Progenitor cell of endocrine pancreas (in vitro differentiated cells): ENCODE results near the gene LCP2. TPM values are rescaled to one million over a fixed set of nuclear protein-coding genes. Genes with fewer than 3 reads are reported as not detected.
"Not testable (repeated sequence)": the region's sequence is repeated elsewhere in the genome, so short reads cannot be mapped to it uniquely, and the experiment has no call there.

Source experiments
- DNase-seq: peaks from one replicate; pipeline ENCODE4 v3.0.0; 2021; ENCODE audit warnings: low spot score; ENCODE audit not compliant: unreplicated experiment
- H3K27ac Mint-ChIP-seq: 2 replicates; pipeline ENCODE4 v1.8.0; 2021; ENCODE audit warnings: mild to moderate bottlenecking, moderate library complexity, mixed read lengths
- H3K27me3 Mint-ChIP-seq: 2 replicates; pipeline ENCODE4 v1.8.0; 2021; ENCODE audit warnings: mixed read lengths
- H3K36me3 Mint-ChIP-seq: 2 replicates; pipeline ENCODE4 v1.8.0; 2022; ENCODE audit warnings: mixed read lengths; ENCODE audit not compliant: insufficient read depth
- H3K4me1 Mint-ChIP-seq: 2 replicates; pipeline ENCODE4 v1.8.0; 2021; ENCODE audit warnings: low read depth, mixed read lengths
- H3K4me3 Mint-ChIP-seq: 2 replicates; pipeline ENCODE4 v1.8.0; 2021; ENCODE audit warnings: low read depth, mild to moderate bottlenecking, moderate library complexity, mixed read lengths
- H3K9me3 Mint-ChIP-seq: 2 replicates; pipeline ENCODE4 v1.8.0; 2021; ENCODE audit warnings: low read depth, mixed read lengths
- total RNA-seq: library from RNA; stranded (reverse); gene quantifications from 2 replicates; pipeline ENCODE4 v1.2.1, GENCODE V29; 2021
- TF ChIP-seq, protein P1 (sequence below): fragments of 200-600 bp; sonication (generic); IDR thresholded peaks from one replicate; pipeline ENCODE4 v1.5.0; 2021; ENCODE audit warnings: antibody characterized with exemption, mild to moderate bottlenecking; ENCODE audit not compliant: unreplicated experiment

Gene LCP2
- total RNA-seq, 1 donor from 2014 or later = not detected

DNA sequence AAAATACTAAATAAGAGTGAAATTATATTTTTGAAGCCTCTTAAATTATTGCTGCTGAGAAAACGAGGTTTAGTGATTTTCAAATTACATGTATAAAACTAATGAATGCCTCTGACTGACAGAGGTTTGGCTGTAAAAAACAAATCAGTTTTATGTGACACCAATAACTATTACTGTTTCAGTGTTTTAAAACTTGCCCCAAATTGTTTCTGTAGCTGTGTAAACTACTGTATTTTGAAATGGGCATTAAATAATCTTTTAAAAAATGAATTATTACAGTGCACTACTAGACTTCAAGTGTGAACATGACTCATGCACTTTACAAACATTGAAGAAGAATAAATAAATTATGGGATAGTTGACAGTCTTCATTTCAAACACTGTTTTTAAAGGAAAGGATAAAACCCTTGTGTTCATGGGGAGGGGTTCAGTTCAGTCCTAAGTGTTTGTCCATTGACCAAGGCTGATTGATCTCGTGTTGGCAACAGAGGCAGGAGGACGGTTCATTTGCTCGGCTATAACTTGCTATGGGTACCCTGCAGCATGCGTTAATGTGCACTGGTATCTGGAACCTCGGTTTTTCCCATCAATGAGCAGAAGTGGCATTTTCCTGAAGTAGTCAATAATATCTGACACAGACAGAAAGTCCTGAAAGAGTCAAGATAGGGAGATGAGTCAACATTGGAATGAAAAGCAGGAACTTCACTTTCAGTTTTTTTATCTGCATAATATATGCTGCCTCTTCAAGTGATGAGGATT, 49.2 kb downstream of the LCP2 start:
- TF ChIP-seq, protein P1, sequence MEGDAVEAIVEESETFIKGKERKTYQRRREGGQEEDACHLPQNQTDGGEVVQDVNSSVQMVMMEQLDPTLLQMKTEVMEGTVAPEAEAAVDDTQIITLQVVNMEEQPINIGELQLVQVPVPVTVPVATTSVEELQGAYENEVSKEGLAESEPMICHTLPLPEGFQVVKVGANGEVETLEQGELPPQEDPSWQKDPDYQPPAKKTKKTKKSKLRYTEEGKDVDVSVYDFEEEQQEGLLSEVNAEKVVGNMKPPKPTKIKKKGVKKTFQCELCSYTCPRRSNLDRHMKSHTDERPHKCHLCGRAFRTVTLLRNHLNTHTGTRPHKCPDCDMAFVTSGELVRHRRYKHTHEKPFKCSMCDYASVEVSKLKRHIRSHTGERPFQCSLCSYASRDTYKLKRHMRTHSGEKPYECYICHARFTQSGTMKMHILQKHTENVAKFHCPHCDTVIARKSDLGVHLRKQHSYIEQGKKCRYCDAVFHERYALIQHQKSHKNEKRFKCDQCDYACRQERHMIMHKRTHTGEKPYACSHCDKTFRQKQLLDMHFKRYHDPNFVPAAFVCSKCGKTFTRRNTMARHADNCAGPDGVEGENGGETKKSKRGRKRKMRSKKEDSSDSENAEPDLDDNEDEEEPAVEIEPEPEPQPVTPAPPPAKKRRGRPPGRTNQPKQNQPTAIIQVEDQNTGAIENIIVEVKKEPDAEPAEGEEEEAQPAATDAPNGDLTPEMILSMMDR = no peak
- no peak for DNase-seq
- Mint-ChIP-seq H3K4me1 (peaks cover 5% of the 10 kb centered on the region), H3K9me3 (peaks cover 9% of the 10 kb centered on the region), H3K27ac (no peak overlapping the region), H3K36me3 (peaks cover 1% of the 10 kb centered on the region), H3K27me3 (peaks cover 13% of the 10 kb centered on the region), H3K4me3 (no peak overlapping the region)

GRCh38 chr5:170247363-170247762, 50.2 kb downstream of the LCP2 start:
- H3K4me3 Mint-ChIP-seq = no peak overlapping the region
- H3K36me3 Mint-ChIP-seq = peaks cover 1% of the 10 kb centered on the region
- H3K4me1 Mint-ChIP-seq = peaks cover 5% of the 10 kb centered on the region
- H3K27ac Mint-ChIP-seq = no peak overlapping the region
- peaks cover 9% of the 10 kb centered on the region for H3K9me3 Mint-ChIP-seq
- TF ChIP-seq, protein P1 = no peak
- H3K27me3 Mint-ChIP-seq = peaks cover 13% of the 10 kb centered on the region
- no peak for DNase-seq

- Mint-ChIP-seq H3K27me3 (peaks cover 5% of the 10 kb centered on the region), H3K27ac (no peak overlapping the region), H3K4me3 (no peak overlapping the region), H3K4me1 (peaks cover 2% of the 10 kb centered on the region), H3K36me3 (peaks cover 1% of the 10 kb centered on the region), H3K9me3 (peaks cover 9% of the 10 kb centered on the region)
- DNase-seq = no peak
- TF ChIP-seq, protein P1 = no peak
Measured at GRCh38 chr5:170246126-170246870, 51.3 kb downstream of the LCP2 start.

DNA sequence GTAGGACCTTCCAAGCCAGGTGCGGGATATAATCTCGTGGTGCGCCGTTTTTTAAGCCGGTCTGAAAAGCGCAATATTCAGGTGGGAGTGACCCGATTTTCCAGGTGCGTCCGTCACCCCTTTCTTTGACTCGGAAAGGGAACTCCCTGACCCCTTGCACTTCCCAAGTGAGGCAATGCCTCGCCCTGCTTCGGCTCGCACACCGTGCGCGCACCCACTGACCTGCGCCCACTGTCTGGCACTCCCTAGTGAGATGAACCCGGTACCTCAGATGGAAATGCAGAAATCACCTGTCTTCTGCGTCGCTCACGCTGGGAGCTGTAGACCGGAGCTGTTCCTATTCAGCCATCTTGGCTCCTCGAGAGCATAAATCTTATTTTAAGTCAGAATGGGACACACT, 52.1 kb downstream of the LCP2 start:
- not testable (repeated sequence) for H3K27ac Mint-ChIP-seq, H3K36me3 Mint-ChIP-seq, H3K4me1 Mint-ChIP-seq, H3K9me3 Mint-ChIP-seq, H3K27me3 Mint-ChIP-seq, DNase-seq
- peak overlapping the region; percentile 40 for H3K4me3 Mint-ChIP-seq

DNA sequence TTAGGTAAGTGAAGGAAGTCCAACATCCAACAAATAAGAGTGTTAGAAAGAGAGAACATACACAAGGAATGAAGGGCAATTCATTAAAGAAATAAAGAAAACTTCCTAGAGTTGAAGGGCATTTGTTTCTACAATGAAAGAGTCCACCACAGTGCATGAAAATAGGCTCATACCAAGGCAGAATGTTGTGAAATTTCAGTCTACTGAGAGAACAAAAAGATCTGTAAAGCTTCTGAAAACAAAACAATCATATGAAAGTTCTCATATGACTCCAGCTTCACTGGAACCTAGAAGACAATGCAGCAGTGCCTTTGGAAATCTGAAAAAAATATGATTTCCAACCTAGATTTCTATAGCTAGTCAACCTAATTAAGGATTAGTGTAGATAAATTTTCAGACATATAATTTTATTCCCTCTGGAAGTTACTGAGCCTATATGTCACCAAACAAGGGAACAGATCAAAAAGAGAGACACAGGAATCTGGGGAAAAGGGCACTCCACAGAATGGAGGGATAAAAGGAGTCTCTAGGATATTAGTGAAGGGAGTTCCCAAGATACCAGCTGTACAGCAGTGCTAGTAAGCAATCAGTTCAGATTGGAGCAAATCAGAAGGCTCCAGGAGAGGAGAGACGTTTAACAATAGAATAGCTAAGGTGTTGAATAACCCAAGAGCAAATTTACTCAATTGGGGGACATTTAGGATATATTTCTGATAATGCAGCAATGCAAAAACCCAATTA, 59.0 kb downstream of the LCP2 start:
- DNase-seq = no peak
- no peak overlapping the region for H3K4me3 Mint-ChIP-seq
- no peaks in the 10 kb centered on the region for H3K4me1 Mint-ChIP-seq
- H3K27me3 Mint-ChIP-seq = peaks cover 3% of the 10 kb centered on the region
- H3K27ac Mint-ChIP-seq = no peak overlapping the region
- TF ChIP-seq, protein P1 = no peak
- no peaks in the 10 kb centered on the region for H3K36me3 Mint-ChIP-seq
- no peaks in the 10 kb centered on the region for H3K9me3 Mint-ChIP-seq
